ENCODE data around the gene CEP152. TPM values are rescaled to one million over a fixed set of nuclear protein-coding genes. Genes with fewer than 3 reads are reported as not detected.

The CEP152 gene
- 1.5 and 7.9 TPM in 2 replicates for total RNA-seq

GRCh38 chr15:48810414-48811324 is at the start of gene CEP152:
Gene CEP152 (minus strand): TSS chr15:48811069. CDS start chr15:48805649, 5,420 bp downstream.

Other genes with a start within 250 kb of the CEP152 start
- gene FBN1, start 165.4 kb downstream of the CEP152 start, total RNA-seq: 785 and 990 TPM in 2 replicates
- gene EID1, start 67.1 kb upstream of the CEP152 start, total RNA-seq: 191 and 318 TPM in 2 replicates
- gene SHC4, start 152.8 kb upstream of the CEP152 start, total RNA-seq: 0.09 and 5.6 TPM in 2 replicates
- gene SECISBP2L, start 235.4 kb upstream of the CEP152 start, total RNA-seq: 14.9 and 16.6 TPM in 2 replicates